ENCODE data around the gene BRINP1. TPM values are rescaled to one million over a fixed set of nuclear protein-coding genes. Genes with fewer than 3 reads are reported as not detected.
A peak's percentile ranks its signal among the peaks of the same experiment; 100 is the strongest.

BRINP1 gene
- total RNA-seq, 1 experiment from 2014 or later = 14.0 TPM

- Mint-ChIP-seq H3K36me3 (ENCODE audit: insufficient read depth in 1 of 3, low read depth in 3 of 3) (no peaks in the 10 kb centered on the region), H3K9me3 (no peaks in the 10 kb centered on the region; a peak in 1 of 5 replicates), H3K4me3 (peak overlapping the region; percentile 5 to 7; a peak in 2 of 5 replicates), H3K27ac (peak overlapping the region in 2 of 3 experiments; percentile 4 to 52; a peak in 5 of 7 replicates), H3K4me1 (peaks cover 39 to 51% of the 10 kb centered on the region in 2 experiments), H3K27me3 (ENCODE audit: low read depth) (no peaks in the 10 kb centered on the region)
- WGBS (ENCODE audit: extremely low coverage, insufficient read length, low lambda C conversion rate) = no CpG with 5 or more reads among the region's 11 CpGs
- peak; percentile 58 for TF ChIP-seq CTCF (conservative IDR thresholded peaks at IDR 0.05)
- no peak overlapping the region for H2BK12ac ChIP-seq (ENCODE audit: insufficient read length, low read depth, low read length)
- H2BK5ac ChIP-seq (ENCODE audit: insufficient read length, low read length) = no peak overlapping the region
- H3K79me2 ChIP-seq (ENCODE audit: insufficient read depth, low read length) = peaks cover 6% of the 10 kb centered on the region; the same call in 1 of the 2 replicates
- H2BK20ac ChIP-seq (ENCODE audit: low read depth, low read length, poor library complexity, severe bottlenecking) = no peak overlapping the region
- no peak overlapping the region for H3K18ac ChIP-seq (ENCODE audit: insufficient read length, low read depth, low read length)
- H3K27ac ChIP-seq (ENCODE audit: insufficient read length, low read depth, low read length) = no peak overlapping the region
- H3K23ac ChIP-seq (ENCODE audit: insufficient read length, low read depth, low read length) = no peak overlapping the region
- no peak overlapping the region for H3K14ac ChIP-seq (ENCODE audit: insufficient read depth, low read length)
- H3T11ph ChIP-seq (ENCODE audit: low read length) = no peak overlapping the region
- H2AFZ ChIP-seq (ENCODE audit: low read length) = no peak overlapping the region
- no peak overlapping the region for H3K56ac ChIP-seq (ENCODE audit: insufficient read length, low read depth, low read length)
- no peak overlapping the region for H4K8ac ChIP-seq (replicated peaks; ENCODE audit: insufficient read length, low read depth, low read length)
- H3K4me1 ChIP-seq (ENCODE audit: insufficient read depth, low read length) = peaks cover 14% of the 10 kb centered on the region; the same call in 1 of the 2 replicates
- DNase-seq = peak; percentile 52
- H3K27me3 ChIP-seq (ENCODE audit: insufficient read depth, low read length) = no peaks in the 10 kb centered on the region
- no peak overlapping the region for H2AK5ac ChIP-seq (ENCODE audit: insufficient read length, low read length)
- peak overlapping the region; percentile 27 for H3K4me2 ChIP-seq (ENCODE audit: insufficient read depth, insufficient read length, low read length)
- H2BK15ac ChIP-seq (ENCODE audit: low read depth, low read length) = no peak overlapping the region
- H4K5ac ChIP-seq (ENCODE audit: insufficient read length, low read depth, low read length) = no peak overlapping the region
- H3K4ac ChIP-seq (ENCODE audit: low read depth, low read length) = no peak overlapping the region
- H3K79me1 ChIP-seq (ENCODE audit: insufficient read depth, low read depth, low read length, poor library complexity, severe bottlenecking) = no peaks in the 10 kb centered on the region
- no peak overlapping the region for H4K91ac ChIP-seq (ENCODE audit: insufficient read length, low read depth, low read length)
- no peak overlapping the region for H2BK120ac ChIP-seq (ENCODE audit: low read depth, low read length, poor library complexity, severe bottlenecking)
- no peaks in the 10 kb centered on the region for H4K20me1 ChIP-seq (ENCODE audit: control insufficient read depth, insufficient read depth, insufficient read length)
- no peak overlapping the region for H3K9ac ChIP-seq (ENCODE audit: extremely low read depth, insufficient read length, low read length)
- no peaks in the 10 kb centered on the region for H3K23me2 ChIP-seq (ENCODE audit: insufficient read length, low read depth, low read length, poor library complexity, severe bottlenecking)
- H3K9me3 ChIP-seq (ENCODE audit: control insufficient read depth, low read depth, low read length) = no peaks in the 10 kb centered on the region
Measured at GRCh38 chr9:119349351-119349825, 19.8 kb downstream of the BRINP1 start.

Data from H9 (cell line).